Loucy (cell line): ENCODE data around the gene TGFBR3L.

Experiments
- CTCF ChIP-seq: fragments of 200-600 bp; sonication (generic); conservative IDR thresholded peaks from 2 replicates; pipeline ENCODE4 v1.5.1; 2014; ENCODE audit warnings: mild to moderate bottlenecking, antibody characterized with exemption, low read length
- EZH2phosphoT487 ChIP-seq: fragments of 200-600 bp; IDR thresholded peaks from 2 replicates; pipeline ENCODE4 v1.6.1; 2018; ENCODE audit warnings: antibody characterized with exemption, mild to moderate bottlenecking, moderate library complexity, borderline replicate concordance

GRCh38 chr19:7940841-7941240, 26.2 kb downstream of the TGFBR3L start:
- TF ChIP-seq CTCF: no peak
- no peak for TF ChIP-seq EZH2phosphoT487
